Measurements from ENCODE around the gene PRKD2.
"Not testable (repeated sequence)": the region's sequence is repeated elsewhere in the genome, so short reads cannot be mapped to it uniquely, and the experiment has no call there.

The PRKD2 gene

GRCh38 chr19:46717034-46717715 lies at the start of gene PRKD2:
Gene PRKD2, minus strand, starts transcription at chr19:46717114. Its CDS starts 744 bp downstream, at chr19:46716370.
- Histone ChIP-seq H3K4me1 (ENCODE audit: control insufficient read depth, insufficient read depth, low read length) (peaks cover 26% of the 10 kb centered on the region), H3K27me3 (ENCODE audit: control insufficient read depth, insufficient read depth, low read length) (no peaks in the 10 kb centered on the region)

DNA sequence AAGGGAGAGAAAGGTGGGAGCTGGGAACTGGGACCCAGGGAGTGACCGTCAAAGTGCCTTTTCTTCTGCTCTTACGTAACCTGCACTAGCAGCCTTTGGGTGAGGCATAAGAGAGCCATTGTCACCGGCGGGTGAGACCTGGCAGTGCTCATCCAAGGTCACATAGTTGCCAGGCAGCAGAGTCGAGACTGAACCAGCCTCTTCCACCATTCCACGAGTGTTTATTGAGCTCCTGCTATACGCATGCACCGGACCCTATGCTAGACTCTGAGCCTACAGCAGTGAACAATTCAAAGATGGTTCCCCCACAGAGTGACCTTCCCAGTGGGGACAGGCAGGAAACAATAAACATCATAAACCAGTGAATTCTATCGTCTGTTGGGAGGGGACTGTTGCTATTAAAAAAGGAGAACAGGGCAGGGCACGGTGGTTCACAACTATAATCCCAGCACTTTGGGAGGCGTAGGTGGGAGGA lies 47.9 kb upstream of the PRKD2 start:
- Histone ChIP-seq H3K9me3 (ENCODE audit: control insufficient read depth, low read length) (no peaks in the 10 kb centered on the region), H3K9ac (ENCODE audit: low read length) (peak overlapping the region; percentile 22), H3K27me3 (ENCODE audit: control insufficient read depth, insufficient read depth, low read length) (no peaks in the 10 kb centered on the region), H3K36me3 (ENCODE audit: control insufficient read depth, insufficient read depth, low read length) (no peaks in the 10 kb centered on the region), H3K4me3 (ENCODE audit: low read length) (no peak overlapping the region), H3K4me1 (ENCODE audit: control insufficient read depth, insufficient read depth, low read length) (peaks cover 4% of the 10 kb centered on the region)

More at GRCh38 chr19:46717034-46717715, at the start of gene PRKD2:
- H3K9me3 ChIP-seq (ENCODE audit: control insufficient read depth, low read length) = no peaks in the 10 kb centered on the region
- H3K4me3 ChIP-seq (ENCODE audit: low read length) = peak within 1 kb of the TSS; percentile 80
- no peaks in the 10 kb centered on the region for H3K36me3 ChIP-seq (ENCODE audit: control insufficient read depth, insufficient read depth, low read length)
- H3K9ac ChIP-seq (ENCODE audit: low read length) = peak within 1 kb of the TSS; percentile 97

- Histone ChIP-seq H3K27me3 (ENCODE audit: control insufficient read depth, insufficient read depth, low read length) (no peaks in the 10 kb centered on the region), H3K4me3 (ENCODE audit: low read length) (no peak overlapping the region), H3K4me1 (ENCODE audit: control insufficient read depth, insufficient read depth, low read length) (peaks cover 4% of the 10 kb centered on the region), H3K9me3 (ENCODE audit: control insufficient read depth, low read length) (no peaks in the 10 kb centered on the region), H3K36me3 (ENCODE audit: control insufficient read depth, insufficient read depth, low read length) (no peaks in the 10 kb centered on the region), H3K9ac (ENCODE audit: low read length) (no peak overlapping the region)
Observed at GRCh38 chr19:46762245-46762890, 45.5 kb upstream of the PRKD2 start.

DNA sequence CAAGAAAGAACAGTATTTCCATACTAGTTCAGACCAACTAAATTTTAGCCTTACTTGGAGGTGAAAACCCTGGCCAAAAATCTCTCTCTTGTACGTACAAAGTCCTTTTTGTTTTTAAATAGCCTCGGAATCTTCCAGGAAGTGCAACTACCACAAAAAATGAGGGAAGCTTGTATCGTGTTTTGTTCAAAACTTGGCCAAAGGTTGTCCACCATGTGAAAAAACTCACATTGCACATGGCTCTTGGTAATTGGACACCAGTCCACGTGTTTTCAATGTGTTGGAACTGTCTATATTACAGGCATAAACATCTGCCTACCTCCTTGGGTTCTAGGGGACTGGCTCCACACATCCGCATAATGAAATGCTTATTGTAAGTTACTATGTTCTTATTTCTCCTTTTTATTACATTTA lies 44.5 kb upstream of the PRKD2 start:
- no peaks in the 10 kb centered on the region for H3K36me3 ChIP-seq (ENCODE audit: control insufficient read depth, insufficient read depth, low read length)

GRCh38 chr19:46760897-46761296 lies 44.0 kb upstream of the PRKD2 start:
- not testable (repeated sequence) for H3K9ac ChIP-seq (ENCODE audit: low read length); H3K27me3 ChIP-seq (ENCODE audit: control insufficient read depth, insufficient read depth, low read length); H3K4me1 ChIP-seq (ENCODE audit: control insufficient read depth, insufficient read depth, low read length); H3K9me3 ChIP-seq (ENCODE audit: control insufficient read depth, low read length); H3K4me3 ChIP-seq (ENCODE audit: low read length); H3K36me3 ChIP-seq (ENCODE audit: control insufficient read depth, insufficient read depth, low read length)

More for the DNA sequence above, 44.5 kb upstream of the PRKD2 start:
- Histone ChIP-seq H3K4me1 (ENCODE audit: control insufficient read depth, insufficient read depth, low read length) (peaks cover 4% of the 10 kb centered on the region), H3K9me3 (ENCODE audit: control insufficient read depth, low read length) (no peaks in the 10 kb centered on the region), H3K27me3 (ENCODE audit: control insufficient read depth, insufficient read depth, low read length) (no peaks in the 10 kb centered on the region), H3K9ac (ENCODE audit: low read length) (no peak overlapping the region), H3K4me3 (ENCODE audit: low read length) (no peak overlapping the region)

DNA sequence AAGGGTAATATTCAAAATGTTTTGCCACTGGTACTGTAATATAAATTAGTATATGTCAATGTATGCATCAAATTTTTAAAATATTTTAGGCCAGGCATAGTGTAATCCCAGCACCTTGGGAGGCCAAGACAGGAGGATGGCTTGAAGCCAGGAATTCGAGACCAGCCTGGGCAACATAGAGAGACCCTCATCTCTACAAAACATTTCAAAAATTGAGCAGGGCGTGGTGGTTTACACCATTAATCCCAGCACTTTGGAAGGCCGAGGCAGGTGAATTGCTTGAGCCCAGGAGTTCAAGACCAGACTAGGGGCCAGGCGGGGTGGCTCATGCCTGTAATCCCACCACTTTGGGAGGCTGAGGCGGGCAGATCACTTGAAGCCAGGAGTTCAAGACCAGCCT lies 43.4 kb upstream of the PRKD2 start:
- H3K9me3 ChIP-seq (ENCODE audit: control insufficient read depth, low read length) = no peaks in the 10 kb centered on the region
- no peak overlapping the region for H3K4me3 ChIP-seq (ENCODE audit: low read length)
- no peaks in the 10 kb centered on the region for H3K36me3 ChIP-seq (ENCODE audit: control insufficient read depth, insufficient read depth, low read length)
- H3K4me1 ChIP-seq (ENCODE audit: control insufficient read depth, insufficient read depth, low read length) = peaks cover 4% of the 10 kb centered on the region
- H3K27me3 ChIP-seq (ENCODE audit: control insufficient read depth, insufficient read depth, low read length) = no peaks in the 10 kb centered on the region
- no peak overlapping the region for H3K9ac ChIP-seq (ENCODE audit: low read length)

DNA sequence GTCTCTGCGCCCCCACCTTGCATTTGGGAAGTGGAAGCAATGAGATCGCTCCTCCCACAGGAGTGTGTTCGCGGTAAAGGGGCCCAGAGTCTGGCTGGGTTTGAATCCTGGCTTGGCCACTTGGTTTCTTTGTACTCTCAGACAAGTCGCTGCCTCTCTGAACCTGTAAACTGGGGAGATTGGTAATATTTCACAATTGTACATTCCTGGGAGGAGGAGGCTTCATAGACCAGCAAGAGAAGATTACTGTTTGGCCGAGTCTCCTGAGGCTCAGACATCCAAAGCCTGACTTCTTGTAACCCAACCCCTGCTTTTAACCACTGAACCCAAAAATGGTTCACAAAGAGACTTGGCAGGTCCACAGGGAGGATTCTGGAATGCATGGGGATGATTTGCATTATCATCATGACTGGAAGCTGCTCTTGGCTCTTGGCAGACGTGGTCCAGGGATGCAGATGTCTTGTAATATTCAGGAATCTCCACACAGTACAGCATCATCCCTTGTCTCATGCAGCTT lies 43.0 kb upstream of the PRKD2 start:
- Histone ChIP-seq H3K36me3 (ENCODE audit: control insufficient read depth, insufficient read depth, low read length) (no peaks in the 10 kb centered on the region), H3K9me3 (ENCODE audit: control insufficient read depth, low read length) (no peaks in the 10 kb centered on the region), H3K9ac (ENCODE audit: low read length) (no peak overlapping the region), H3K4me1 (ENCODE audit: control insufficient read depth, insufficient read depth, low read length) (peaks cover 2% of the 10 kb centered on the region), H3K27me3 (ENCODE audit: control insufficient read depth, insufficient read depth, low read length) (no peaks in the 10 kb centered on the region), H3K4me3 (ENCODE audit: low read length) (no peak overlapping the region)

- H3K4me1 ChIP-seq (ENCODE audit: control insufficient read depth, insufficient read depth, low read length) = no peaks in the 10 kb centered on the region
- no peak overlapping the region for H3K4me3 ChIP-seq (ENCODE audit: low read length)
- H3K9me3 ChIP-seq (ENCODE audit: control insufficient read depth, low read length) = no peaks in the 10 kb centered on the region
- H3K36me3 ChIP-seq (ENCODE audit: control insufficient read depth, insufficient read depth, low read length) = no peaks in the 10 kb centered on the region
- H3K9ac ChIP-seq (ENCODE audit: low read length) = no peak overlapping the region
- no peaks in the 10 kb centered on the region for H3K27me3 ChIP-seq (ENCODE audit: control insufficient read depth, insufficient read depth, low read length)
Observed at GRCh38 chr19:46759206-46759605, 42.3 kb upstream of the PRKD2 start.

DNA sequence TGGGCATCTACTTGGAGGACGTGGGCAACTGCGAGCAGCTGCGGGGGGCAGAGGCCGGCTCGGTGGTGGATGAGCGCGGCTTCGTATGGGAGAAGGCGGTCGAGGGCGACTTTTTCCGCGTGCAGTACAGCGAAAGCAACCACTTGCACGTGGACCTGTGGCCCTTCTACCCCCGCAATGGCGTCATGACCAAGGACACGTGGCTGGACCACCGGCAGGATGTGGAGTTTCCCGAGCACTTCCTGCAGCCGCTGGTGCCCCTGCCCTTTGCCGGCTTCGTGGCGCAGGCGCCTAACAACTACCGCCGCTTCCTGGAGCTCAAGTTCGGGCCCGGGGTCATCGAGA lies 39.6 kb upstream of the PRKD2 start:
- no peak overlapping the region for H3K9ac ChIP-seq (ENCODE audit: low read length)
- H3K4me1 ChIP-seq (ENCODE audit: control insufficient read depth, insufficient read depth, low read length) = no peaks in the 10 kb centered on the region
- H3K9me3 ChIP-seq (ENCODE audit: control insufficient read depth, low read length) = no peaks in the 10 kb centered on the region
- H3K27me3 ChIP-seq (ENCODE audit: control insufficient read depth, insufficient read depth, low read length) = no peaks in the 10 kb centered on the region
- H3K36me3 ChIP-seq (ENCODE audit: control insufficient read depth, insufficient read depth, low read length) = no peaks in the 10 kb centered on the region
- H3K4me3 ChIP-seq (ENCODE audit: low read length) = no peak overlapping the region

DNA sequence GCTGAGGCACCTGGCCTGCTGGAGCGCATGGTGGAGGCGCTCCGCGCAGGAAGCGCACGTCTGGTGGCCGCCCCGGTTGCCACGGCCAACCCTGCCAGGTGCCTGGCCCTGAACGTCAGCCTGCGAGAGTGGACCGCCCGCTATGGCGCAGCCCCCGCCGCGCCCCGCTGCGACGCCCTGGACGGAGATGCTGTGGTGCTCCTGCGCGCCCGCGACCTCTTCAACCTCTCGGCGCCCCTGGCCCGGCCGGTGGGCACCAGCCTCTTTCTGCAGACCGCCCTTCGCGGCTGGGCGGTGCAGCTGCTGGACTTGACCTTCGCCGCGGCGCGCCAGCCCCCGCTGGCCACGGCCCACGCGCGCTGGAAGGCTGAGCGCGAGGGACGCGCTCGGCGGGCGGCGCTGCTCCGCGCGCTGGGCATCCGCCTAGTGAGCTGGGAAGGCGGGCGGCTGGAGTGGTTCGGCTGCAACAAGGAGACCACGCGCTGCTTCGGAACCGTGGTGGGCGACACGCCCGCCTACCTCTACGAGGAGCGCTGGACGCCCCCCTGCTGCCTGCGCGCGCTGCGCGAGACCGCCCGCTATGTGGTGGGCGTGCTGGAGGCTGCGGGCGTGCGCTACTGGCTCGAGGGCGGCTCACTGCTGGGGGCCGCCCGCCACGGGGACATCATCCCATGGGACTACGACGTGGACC lies 39.1 kb upstream of the PRKD2 start:
- no peaks in the 10 kb centered on the region for H3K4me1 ChIP-seq (ENCODE audit: control insufficient read depth, insufficient read depth, low read length)
- no peaks in the 10 kb centered on the region for H3K9me3 ChIP-seq (ENCODE audit: control insufficient read depth, low read length)
- no peak overlapping the region for H3K4me3 ChIP-seq (ENCODE audit: low read length)
- no peaks in the 10 kb centered on the region for H3K36me3 ChIP-seq (ENCODE audit: control insufficient read depth, insufficient read depth, low read length)
- H3K9ac ChIP-seq (ENCODE audit: low read length) = no peak overlapping the region
- H3K27me3 ChIP-seq (ENCODE audit: control insufficient read depth, insufficient read depth, low read length) = no peaks in the 10 kb centered on the region

DNA sequence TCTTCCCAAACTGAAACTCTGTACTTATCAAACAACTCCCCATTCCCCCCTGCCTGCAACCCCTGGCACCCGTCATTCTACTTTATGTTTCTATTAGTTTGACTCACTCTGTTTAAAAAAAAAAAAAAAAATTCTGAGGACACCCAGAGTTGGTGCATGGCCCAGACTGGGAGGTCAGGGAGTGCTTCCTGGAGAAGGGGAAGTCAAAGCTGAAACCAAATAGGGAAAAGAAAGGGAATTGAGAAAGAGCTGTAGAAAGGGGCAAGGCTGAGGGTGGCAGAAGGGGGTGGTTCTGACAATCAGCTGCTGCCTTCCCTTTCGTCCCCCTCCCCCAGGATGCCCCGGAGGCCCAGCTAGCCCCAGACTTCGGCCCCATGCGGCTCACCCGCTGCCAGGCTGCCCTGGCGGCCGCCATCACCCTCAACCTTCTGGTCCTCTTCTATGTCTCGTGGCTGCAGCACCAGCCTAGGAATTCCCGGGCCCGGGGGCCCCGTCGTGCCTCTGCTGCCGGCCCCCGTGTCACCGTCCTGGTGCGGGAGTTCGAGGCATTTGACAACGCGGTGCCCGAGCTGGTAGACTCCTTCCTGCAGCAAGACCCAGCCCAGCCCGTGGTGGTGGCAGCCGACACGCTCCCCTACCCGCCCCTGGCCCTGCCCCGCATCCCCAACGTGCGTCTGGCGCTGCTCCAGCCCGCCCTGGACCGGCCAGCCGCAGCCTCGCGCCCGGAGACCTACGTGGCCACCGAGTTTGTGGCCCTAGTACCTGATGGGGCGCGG lies 38.4 kb upstream of the PRKD2 start:
- Histone ChIP-seq H3K4me1 (ENCODE audit: control insufficient read depth, insufficient read depth, low read length) (no peaks in the 10 kb centered on the region), H3K4me3 (ENCODE audit: low read length) (no peak overlapping the region), H3K27me3 (ENCODE audit: control insufficient read depth, insufficient read depth, low read length) (no peaks in the 10 kb centered on the region), H3K9me3 (ENCODE audit: control insufficient read depth, low read length) (no peaks in the 10 kb centered on the region), H3K36me3 (ENCODE audit: control insufficient read depth, insufficient read depth, low read length) (no peaks in the 10 kb centered on the region), H3K9ac (ENCODE audit: low read length) (no peak overlapping the region)

Measured in mucosa of stomach (tissue), 1 donor.